ES-I3 (cell line): ENCODE data around the gene MYO10.

Source experiments
- H3K36me3 ChIP-seq: 2 replicates; pipeline ENCODE4 v1.6.1; 2013; ENCODE audit warnings: mild to moderate bottlenecking, low read length, control low read depth, moderate library complexity; ENCODE audit not compliant: insufficient read depth
- H3K4me1 ChIP-seq: 2 replicates; pipeline ENCODE4 v1.6.1; 2013; ENCODE audit warnings: mild to moderate bottlenecking, control low read depth, low read length; ENCODE audit not compliant: insufficient read depth
- H3K9ac ChIP-seq: 2 replicates; pipeline ENCODE4 v1.6.1; 2013; ENCODE audit warnings: low read depth, mild to moderate bottlenecking, low read length, moderate library complexity
- H3K9me3 ChIP-seq: 2 replicates; pipeline ENCODE4 v1.6.1; 2013; ENCODE audit warnings: mild to moderate bottlenecking, low read length, moderate library complexity; ENCODE audit not compliant: control insufficient read depth, insufficient read depth

The MYO10 gene

DNA sequence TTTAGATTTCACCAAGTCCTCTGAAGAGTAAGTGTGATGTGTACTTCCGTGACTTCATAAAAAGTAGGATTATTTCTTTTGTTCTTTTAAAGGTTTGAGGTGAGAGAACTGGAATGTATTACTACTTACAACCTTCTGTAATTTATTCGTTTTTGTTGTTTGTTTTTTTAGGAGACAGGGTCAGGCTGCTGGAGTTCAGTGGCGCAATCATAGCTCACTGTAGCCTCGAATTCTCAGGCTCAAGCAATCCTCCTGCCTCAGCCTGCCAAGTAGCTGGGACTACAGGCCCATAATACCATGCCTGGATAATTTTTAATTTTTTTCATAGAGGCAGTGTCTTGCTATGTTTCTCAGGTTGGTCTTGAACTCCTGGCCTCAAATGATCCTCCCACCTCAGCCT, 251.0 kb downstream of the MYO10 start:
- Histone ChIP-seq H3K4me1 (no peaks in the 10 kb centered on the region), H3K9ac (no peak overlapping the region), H3K36me3 (peaks cover 57% of the 10 kb centered on the region), H3K9me3 (no peaks in the 10 kb centered on the region)

DNA sequence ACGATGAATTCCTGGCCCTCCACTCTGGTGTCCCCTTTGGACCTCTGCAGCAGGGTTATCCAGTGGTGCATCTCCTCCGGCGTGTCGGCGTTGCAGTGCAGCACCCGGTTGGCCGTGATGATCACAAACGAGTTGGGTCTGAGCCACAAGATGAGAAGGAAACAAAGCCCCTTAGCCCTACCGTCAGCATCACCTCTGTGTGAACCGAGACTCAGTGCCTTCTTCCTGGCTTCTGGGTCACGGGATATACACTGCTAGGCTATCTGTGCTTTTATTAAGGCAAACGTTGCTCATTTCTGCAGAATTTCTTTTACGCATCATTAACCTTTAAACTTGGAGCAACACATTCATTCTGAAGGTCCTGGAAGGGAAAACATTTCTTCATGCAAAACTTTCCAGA, 254.2 kb downstream of the MYO10 start:
- H3K9me3 ChIP-seq, result no peaks in the 10 kb centered on the region
- H3K36me3 ChIP-seq, result peaks cover 43% of the 10 kb centered on the region
- H3K9ac ChIP-seq, result no peak overlapping the region
- H3K4me1 ChIP-seq, result no peaks in the 10 kb centered on the region

DNA sequence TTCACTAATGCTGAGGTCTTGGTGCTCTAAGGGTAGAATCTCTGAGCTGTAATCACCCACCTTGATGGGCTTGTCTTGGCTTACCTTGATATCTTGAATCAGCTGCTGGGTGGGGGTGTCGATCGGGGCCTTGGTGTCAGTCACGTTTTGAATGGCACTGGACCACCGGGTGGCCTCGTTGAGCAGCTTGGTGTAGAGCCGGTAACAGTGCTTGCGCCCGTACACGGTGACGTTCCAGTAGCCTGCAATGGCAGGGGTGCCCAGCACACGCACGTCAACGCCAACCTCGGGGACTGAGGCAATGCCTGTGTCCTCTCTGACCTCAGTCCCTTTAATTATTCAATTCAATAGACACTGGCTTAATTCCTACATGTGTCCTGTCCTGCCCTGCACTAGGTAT, 256.2 kb downstream of the MYO10 start:
- Histone ChIP-seq H3K36me3 (peaks cover 51% of the 10 kb centered on the region), H3K9me3 (no peaks in the 10 kb centered on the region), H3K9ac (no peak overlapping the region), H3K4me1 (no peaks in the 10 kb centered on the region)

DNA sequence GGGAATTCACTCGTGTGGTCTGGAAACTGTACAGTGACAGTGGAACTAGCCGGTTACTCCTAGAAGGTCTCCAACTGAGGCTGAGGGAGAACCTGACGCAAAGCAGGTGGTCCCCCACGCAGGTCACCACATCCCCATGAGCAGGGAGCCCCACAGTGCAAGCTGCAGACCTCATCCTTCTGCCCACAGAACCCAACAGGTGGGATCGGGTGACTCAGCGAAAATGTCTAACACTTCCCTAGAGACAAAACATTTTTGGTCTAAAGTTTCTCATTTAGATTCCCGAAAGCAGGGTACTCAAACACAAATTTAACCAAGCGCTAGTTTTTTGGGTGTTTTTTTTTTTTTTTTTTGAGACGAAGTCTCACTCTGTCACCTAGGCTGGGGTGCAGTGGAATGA, 256.9 kb downstream of the MYO10 start:
- no peaks in the 10 kb centered on the region for H3K4me1 ChIP-seq
- no peak overlapping the region for H3K9ac ChIP-seq
- H3K36me3 ChIP-seq, result peaks cover 54% of the 10 kb centered on the region
- no peaks in the 10 kb centered on the region for H3K9me3 ChIP-seq

GRCh38 chr5:16675806-16676205, 260.3 kb downstream of the MYO10 start:
- Histone ChIP-seq H3K9ac (no peak overlapping the region), H3K9me3 (no peaks in the 10 kb centered on the region), H3K4me1 (no peaks in the 10 kb centered on the region), H3K36me3 (peaks cover 49% of the 10 kb centered on the region)

DNA sequence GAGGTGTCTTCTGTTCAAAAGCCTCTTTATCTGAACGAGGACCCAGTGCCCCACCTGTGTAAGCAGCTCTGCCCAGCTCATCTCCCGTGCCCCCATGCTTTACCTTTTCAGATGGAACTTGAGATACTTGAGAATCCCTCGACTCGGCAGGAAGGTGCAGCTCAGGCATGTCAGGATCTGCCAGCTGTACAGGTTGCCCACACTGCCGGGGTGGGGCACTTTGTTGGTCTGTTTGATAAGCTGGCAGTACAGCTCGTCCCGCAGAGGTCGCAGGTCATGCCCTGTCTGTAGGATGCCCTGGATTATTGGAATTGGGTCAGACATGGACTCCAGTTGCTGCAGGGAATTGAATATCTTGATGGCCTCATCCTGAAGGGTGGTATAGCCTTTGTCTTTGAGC, 261.3 kb downstream of the MYO10 start:
- no peak overlapping the region for H3K9ac ChIP-seq
- no peaks in the 10 kb centered on the region for H3K4me1 ChIP-seq
- H3K36me3 ChIP-seq, result peaks cover 50% of the 10 kb centered on the region
- H3K9me3 ChIP-seq, result no peaks in the 10 kb centered on the region

DNA sequence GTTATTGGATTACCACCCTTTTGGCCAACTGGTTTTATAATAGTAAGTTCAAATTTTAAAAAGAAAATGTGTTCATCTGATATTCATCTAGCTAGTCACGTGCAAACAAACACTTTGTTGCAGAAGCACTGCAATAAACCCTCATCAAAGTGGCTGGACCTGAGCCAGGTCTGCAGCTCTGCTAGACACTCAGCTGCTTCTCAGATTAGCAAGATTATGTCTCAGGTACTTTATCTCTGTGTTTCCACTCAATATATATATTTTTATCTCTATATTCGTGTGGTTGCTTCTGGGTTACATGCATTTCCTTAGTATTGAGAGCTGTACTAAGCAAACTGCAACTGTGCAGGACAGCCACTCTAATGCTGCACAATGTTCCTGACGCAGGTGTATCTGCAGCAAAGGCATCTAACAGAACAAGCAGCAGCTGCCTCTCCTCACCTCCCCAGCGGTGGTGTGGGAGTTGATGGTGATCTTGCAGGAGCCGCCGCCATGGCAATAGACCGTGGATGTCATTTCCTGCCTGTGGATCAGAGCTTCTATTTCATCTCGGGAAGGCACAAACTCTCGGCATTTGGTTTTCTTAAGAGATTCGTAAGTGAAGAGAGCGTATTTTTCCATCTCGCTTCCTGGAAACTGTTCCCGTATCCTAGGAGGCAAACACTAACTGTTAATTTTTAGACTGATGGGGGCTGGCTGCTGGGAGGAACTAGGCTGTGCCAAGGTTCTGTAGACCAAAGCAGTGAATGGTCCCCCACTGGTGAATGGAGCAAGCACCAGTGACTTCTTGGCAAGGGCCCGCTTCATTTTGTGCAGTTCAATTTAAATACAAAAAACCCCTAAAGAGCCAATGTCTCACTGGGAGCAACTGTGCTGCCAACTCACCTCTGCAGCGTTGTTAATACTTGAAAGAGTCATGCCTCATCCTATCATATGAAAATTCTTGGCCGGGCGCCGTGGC, 262.6 kb downstream of the MYO10 start:
- Histone ChIP-seq H3K36me3 (peaks cover 46% of the 10 kb centered on the region), H3K9me3 (no peaks in the 10 kb centered on the region), H3K9ac (no peak overlapping the region), H3K4me1 (no peaks in the 10 kb centered on the region)

GRCh38 chr5:16671208-16671607, 264.9 kb downstream of the MYO10 start:
- Histone ChIP-seq H3K36me3 (peaks cover 58% of the 10 kb centered on the region), H3K4me1 (no peaks in the 10 kb centered on the region), H3K9ac (no peak overlapping the region), H3K9me3 (no peaks in the 10 kb centered on the region)

DNA sequence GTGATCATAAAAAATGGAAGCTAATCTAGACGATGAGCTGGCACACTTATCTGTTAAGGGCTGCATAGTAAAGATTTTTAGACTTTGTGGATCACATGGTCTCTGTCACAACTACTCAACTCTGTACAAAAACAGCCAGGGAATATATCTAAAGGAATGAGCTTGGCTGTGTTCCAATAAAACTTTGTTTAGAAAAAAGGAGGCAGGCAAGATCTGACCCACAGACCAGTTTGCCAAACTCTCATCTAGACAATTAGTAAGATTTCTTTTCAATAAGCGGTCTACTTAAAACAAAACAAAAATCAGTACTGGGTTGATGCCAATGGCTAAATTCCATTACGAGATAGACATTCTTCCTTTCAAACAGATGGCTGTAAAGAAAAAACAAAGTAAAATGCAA, 266.3 kb downstream of the MYO10 start:
- H3K36me3 ChIP-seq, result peaks cover 45% of the 10 kb centered on the region
- H3K9ac ChIP-seq, result no peak overlapping the region
- no peaks in the 10 kb centered on the region for H3K9me3 ChIP-seq
- H3K4me1 ChIP-seq, result no peaks in the 10 kb centered on the region

- Histone ChIP-seq H3K9ac (no peak overlapping the region), H3K36me3 (peaks cover 42% of the 10 kb centered on the region), H3K9me3 (no peaks in the 10 kb centered on the region), H3K4me1 (no peaks in the 10 kb centered on the region)
Observed at GRCh38 chr5:16668631-16669030, 267.5 kb downstream of the MYO10 start.

GRCh38 chr5:16668194-16668593, 267.9 kb downstream of the MYO10 start:
- H3K4me1 ChIP-seq, result no peaks in the 10 kb centered on the region
- H3K36me3 ChIP-seq, result peaks cover 38% of the 10 kb centered on the region
- H3K9me3 ChIP-seq, result no peaks in the 10 kb centered on the region
- H3K9ac ChIP-seq, result no peak overlapping the region

DNA sequence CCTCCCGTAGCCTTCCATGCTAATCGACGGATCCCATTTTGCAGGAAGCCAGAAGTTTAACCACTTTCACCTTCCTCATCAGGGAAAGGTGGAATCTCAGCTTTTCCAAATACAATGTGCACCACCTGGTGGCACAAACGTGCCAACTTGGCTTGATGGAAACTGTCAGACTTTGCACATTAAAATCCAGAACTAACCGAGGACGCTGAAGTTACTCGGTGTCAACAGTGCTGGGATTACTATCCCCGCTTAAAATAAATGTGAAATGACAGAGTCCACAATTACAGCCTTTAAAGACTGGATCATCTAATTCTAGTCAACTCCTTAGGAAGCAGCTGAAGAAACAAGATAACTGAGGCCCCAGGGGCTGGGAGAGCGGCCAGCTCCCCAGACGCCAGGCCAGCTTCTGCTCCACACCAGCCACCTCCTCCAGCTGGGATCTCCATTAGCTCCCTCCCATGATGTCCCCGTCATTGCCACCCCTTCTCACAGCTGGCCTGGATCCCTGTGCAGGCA, 269.1 kb downstream of the MYO10 start:
- Histone ChIP-seq H3K4me1 (no peaks in the 10 kb centered on the region), H3K36me3 (peaks cover 32% of the 10 kb centered on the region), H3K9ac (no peak overlapping the region), H3K9me3 (no peaks in the 10 kb centered on the region)

- no peak overlapping the region for H3K9ac ChIP-seq
- no peaks in the 10 kb centered on the region for H3K9me3 ChIP-seq
- peaks cover 26% of the 10 kb centered on the region for H3K36me3 ChIP-seq
Observed at GRCh38 chr5:16666130-16666882, 269.8 kb downstream of the MYO10 start.

DNA sequence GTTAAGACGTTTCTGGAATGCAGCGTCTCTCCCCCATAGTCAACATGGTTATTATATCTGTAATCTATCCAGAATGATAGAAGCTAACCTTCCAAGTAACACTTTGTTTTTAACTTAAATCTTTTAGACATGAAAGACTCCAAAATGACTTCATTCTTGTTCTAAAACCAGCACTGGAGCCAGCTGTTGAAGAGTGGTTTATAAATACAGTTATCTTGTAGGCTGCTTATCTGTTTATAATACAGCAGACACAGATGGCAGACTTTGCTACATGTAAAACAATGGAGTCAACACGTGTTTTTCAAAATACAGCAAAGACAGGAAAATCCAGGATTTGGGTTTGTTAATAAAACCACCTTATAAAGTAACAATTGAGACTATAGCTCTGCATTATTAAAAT, 270.5 kb downstream of the MYO10 start:
- no peaks in the 10 kb centered on the region for H3K9me3 ChIP-seq
- H3K4me1 ChIP-seq, result no peaks in the 10 kb centered on the region
- H3K9ac ChIP-seq, result no peak overlapping the region
- peaks cover 20% of the 10 kb centered on the region for H3K36me3 ChIP-seq

More at GRCh38 chr5:16666130-16666882, 269.8 kb downstream of the MYO10 start:
- no peaks in the 10 kb centered on the region for H3K4me1 ChIP-seq
